GM12878 (cell line): ENCODE data around the gene CISD2. TPM values are rescaled to one million over a fixed set of nuclear protein-coding genes. Genes with fewer than 3 reads are reported as not detected.

Source experiments
- ATAC-seq: fragments of 200-7000 bp; cut with Tn5 transposase; 3 replicates; pipeline ENCODE4 v1.9.1; 2020; ENCODE audit warnings: mild to moderate bottlenecking, moderate library complexity
- BruUV-seq: library from RNA; stranded (reverse); fragments of 400-500 nt; replicated peaks from 2 replicates; lab custom pipeline; 2021; lab: Mats Ljungman, UMichigan
- CTCF ChIA-PET: fragments of 300-600 bp; sonication (Branson Sonifier 250); formaldehyde crosslinking; extraction: SDS; loops from one replicate; lab custom pipeline; 2021; ENCODE audit warnings: inconsistent platforms; lab: Yijun Ruan, JAX
- POLR2A ChIA-PET: fragments of 350-600 bp; formaldehyde crosslinking; extraction: SDS; loops from one replicate; lab custom pipeline; 2021; ENCODE audit warnings: inconsistent platforms; lab: Charles Lee
- RAD21 ChIA-PET: fragments of 300-600 bp; sonication (Branson Sonifier 250); formaldehyde crosslinking; loops from one replicate; lab custom pipeline; 2023; ENCODE audit warnings: antibody characterized with exemption; ENCODE audit not compliant: unreplicated experiment; lab: Charles Lee
- SMC1A ChIA-PET: fragments of 300-600 bp; sonication (Branson Sonifier 250); formaldehyde crosslinking; loops from one replicate; lab custom pipeline; 2023; ENCODE audit not compliant: unreplicated experiment, uncharacterized antibody; lab: Charles Lee
- DNase-seq: peaks from one replicate; pipeline ENCODE4 v3.0.0-alpha.2; 2011; ENCODE audit warnings: low read depth, low spot score
- FAIRE-seq: peaks from 3 replicates; lab custom pipeline; 2011; peaks lifted over from hg19 to GRCh38; lab: Jason Lieb, UNC
- H2AFZ ChIP-seq: 2 replicates; pipeline ENCODE4 v1.6.0; 2011; ENCODE audit warnings: low read depth, low read length, control low read depth; ENCODE audit not compliant: control insufficient read depth
- H3K27ac ChIP-seq: 2 replicates; pipeline ENCODE4 v1.5.1; 2011; ENCODE audit warnings: control low read depth; ENCODE audit not compliant: control insufficient read depth, insufficient read depth
- H3K27me3 ChIP-seq, 2 experiments: replicated peaks in 1 of 2; 2 replicates each; pipeline versions ENCODE4 v1.6.0 to v1.6.1; 2011; ENCODE audit warnings: low read length in 1 of 2; ENCODE audit not compliant: control insufficient read depth in 2 of 2, insufficient read depth in 2 of 2
- H3K36me3 ChIP-seq, 2 experiments: 2 replicates each; pipeline ENCODE4 v1.5.1; 2011; ENCODE audit warnings: low read length in 1 of 2; ENCODE audit not compliant: control insufficient read depth in 2 of 2, insufficient read depth in 2 of 2
- H3K4me1 ChIP-seq: 2 replicates; pipeline ENCODE4 v1.6.1; 2011; ENCODE audit warnings: mild to moderate bottlenecking, low read length, moderate library complexity, mixed read lengths; ENCODE audit not compliant: control insufficient read depth, insufficient read depth
- H3K4me2 ChIP-seq: 2 replicates; pipeline ENCODE4 v1.6.0; 2011; ENCODE audit warnings: control low read depth; ENCODE audit not compliant: control insufficient read depth, insufficient read depth
- H3K4me3 ChIP-seq: fragments of 200-600 bp; sonication (generic); 2 replicates; pipeline ENCODE4 v1.5.1; 2016
- H3K79me2 ChIP-seq: 2 replicates; pipeline ENCODE4 v1.6.0; 2011; ENCODE audit warnings: low read length; ENCODE audit not compliant: control insufficient read depth, insufficient read depth
- H3K9ac ChIP-seq: 2 replicates; pipeline ENCODE4 v1.8.0; 2011; ENCODE audit warnings: low read length, control low read depth, mixed read lengths; ENCODE audit not compliant: control insufficient read depth, insufficient read depth
- H3K9me3 ChIP-seq: replicated peaks from 3 replicates; pipeline ENCODE4 v1.5.1; 2011; ENCODE audit warnings: mild to moderate bottlenecking, low read length; ENCODE audit not compliant: control insufficient read depth, insufficient read depth
- H4K20me1 ChIP-seq: 2 replicates; pipeline ENCODE4 v1.6.0; 2011; ENCODE audit not compliant: control insufficient read depth, insufficient read depth
- BACH1 ChIP-seq: fragments of 450-650 bp; IDR thresholded peaks from 2 replicates; pipeline ENCODE4 v1.6.1; 2017; ENCODE audit warnings: mild to moderate bottlenecking, borderline replicate concordance
- FOS ChIP-seq: IDR thresholded peaks from 3 replicates; pipeline ENCODE4 v1.6.1; 2011; ENCODE audit warnings: borderline replicate concordance; ENCODE audit not compliant: insufficient read length; ENCODE audit errors: extremely low read depth
- GATAD2B ChIP-seq: fragments of 450-650 bp; conservative IDR thresholded peaks from 2 replicates; pipeline ENCODE4 v1.6.1; 2017; ENCODE audit warnings: low read depth, mild to moderate bottlenecking, moderate library complexity
- MEF2B ChIP-seq: fragments of 450-650 bp; IDR thresholded peaks from 2 replicates; pipeline ENCODE4 v1.6.1; 2018; ENCODE audit warnings: mild to moderate bottlenecking, moderate library complexity; ENCODE audit not compliant: partially characterized antibody, poor library complexity, severe bottlenecking
- NRF1 ChIP-seq: conservative IDR thresholded peaks from 2 replicates; pipeline ENCODE4 v1.6.1; 2011; ENCODE audit warnings: mild to moderate bottlenecking, low read depth, low read length, improper control_type of control experiment
- PAX8 ChIP-seq: fragments of 450-650 bp; IDR thresholded peaks from 2 replicates; pipeline ENCODE4 v1.6.1; 2017; ENCODE audit warnings: mild to moderate bottlenecking, moderate library complexity
- POLR2AphosphoS2 ChIP-seq: IDR thresholded peaks from 2 replicates; pipeline ENCODE4 v1.6.1; 2011; ENCODE audit warnings: low read depth, mild to moderate bottlenecking, low read length, improper control_type of control experiment, moderate library complexity
- RAD51 ChIP-seq: fragments of 450-650 bp; IDR thresholded peaks from 2 replicates; pipeline ENCODE4 v1.6.1; 2016; ENCODE audit warnings: moderate library complexity, mild to moderate bottlenecking, inconsistent platforms
- SPI1 ChIP-seq: IDR thresholded peaks from 2 replicates; pipeline ENCODE4 v1.6.1; 2011; ENCODE audit warnings: low read depth, mild to moderate bottlenecking, low read length, moderate library complexity, borderline replicate concordance; ENCODE audit not compliant: insufficient read depth
- SUPT20H ChIP-seq: IDR thresholded peaks from 2 replicates; pipeline ENCODE4 v1.6.1; 2011; ENCODE audit warnings: low read depth, mild to moderate bottlenecking, low read length, moderate library complexity, borderline replicate concordance; ENCODE audit not compliant: control insufficient read depth
- WGBS: methylation state at CpG from one replicate; pipeline ENCODE4 v1.1.6; 2016; ENCODE audit warnings: low lambda C conversion rate; ENCODE audit not compliant: insufficient replicate concordance, insufficient coverage; ENCODE audit errors: missing lambda C conversion rate; 5-methylcytosine and 5-hydroxymethylcytosine counted together
- in situ Hi-C: fragments of 300-500 bp; cut with MboI; formaldehyde crosslinking; loops from 9 replicates; pipeline ENCODE4 v1.14.3; 2018; ENCODE audit warnings: mixed read lengths
- intact Hi-C: fragments of 100-400 bp; cut with micrococcal nuclease; formaldehyde crosslinking; loops from one replicate; pipeline ENCODE4 v1.14.2; 2022; ENCODE audit not compliant: unreplicated experiment
- polyA plus RNA-seq, 11 experiments: library from polyadenylated mRNA; depleted of rRNA in 4 of 11; unstranded in 6 of 11; stranded (reverse) in 5 of 11; fragments of >200 nt; fragmentation: Nextera tagmentation in 4 of 11; fragmentation: Illumina TruSeq in 1 of 11; extraction: Ambion mirVana in 4 of 11; extraction: Trizol in 1 of 11; gene quantifications; 1 replicate in 1 of 11; 2 replicates in 10 of 11; pipeline versions ENCODE4 v1.2.1 to v1.2.3, GENCODE V29; 2011 to 2016; ENCODE audit warnings: inconsistent platforms in 2 of 11, missing spikeins in 2 of 11, low read depth in 1 of 11
- total RNA-seq, 4 experiments: library from RNA; depleted of rRNA in 3 of 4; stranded (reverse); fragments of >200 nt in 3 of 4; fragmentation: Illumina TruSeq in 1 of 4; extraction: Trizol in 1 of 4; gene quantifications; 2 replicates each; pipeline versions ENCODE4 v1.2.1 to v1.2.3, GENCODE V29; 2013 to 2021
- TF ChIP-seq, protein P1 (sequence below): fragments of 150-350 bp; IDR thresholded peaks from 2 replicates; pipeline ENCODE4 v1.6.1; 2016; ENCODE audit warnings: low read depth, low read length
- TF ChIP-seq, protein P2 (sequence below): fragments of 450-650 bp; IDR thresholded peaks from 2 replicates; pipeline ENCODE4 v1.6.1; 2017; ENCODE audit warnings: borderline replicate concordance
- TF ChIP-seq, protein P3 (sequence below): fragments of 450-650 bp; IDR thresholded peaks from 2 replicates; pipeline ENCODE4 v1.6.1; 2017; ENCODE audit warnings: mild to moderate bottlenecking

Gene CISD2
- total and polyA plus RNA-seq, 10 of the 15 experiments (the other 5 are each of a cell fraction or from before 2014, with no cell fraction given), result 29.5 to 132 (median 38.9) TPM

DNA sequence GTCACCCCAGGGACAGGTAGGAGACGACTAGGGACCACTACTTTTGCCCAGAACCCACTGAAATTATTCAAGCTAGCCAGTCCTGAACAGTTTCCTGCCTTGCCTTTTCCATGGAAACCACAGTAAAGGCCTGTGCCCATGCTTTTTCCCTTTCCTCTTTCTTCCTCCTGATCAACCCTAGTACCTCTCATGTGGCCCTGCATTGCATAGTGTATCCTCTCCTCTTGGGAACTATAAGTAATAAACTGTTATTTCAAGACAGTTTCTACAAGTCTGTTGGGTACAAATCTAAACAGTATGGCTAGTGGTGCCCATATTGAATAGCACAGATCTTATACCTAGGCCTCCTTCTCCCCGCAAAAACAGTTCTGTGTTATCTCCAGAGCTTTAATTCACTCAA lies 14.5 kb downstream of the CISD2 start:
- RAD21 ChIA-PET, result interaction anchor here (1.6 kb wide), 1 partner anchor 14 kb away, joined by 4 read pairs; the partner anchor contains the start of gene CISD2
- SMC1A ChIA-PET, result interaction anchor here (2.6 kb wide), 1 partner anchor 11 kb away, joined by 8 read pairs; no protein-coding TSS in a partner anchor
- H3K4me1 ChIP-seq, result no peaks in the 10 kb centered on the region
- H3K4me2 ChIP-seq, result no peak overlapping the region
- WGBS, result 79% methylated on average over 2 of the region's 2 CpGs
- no peaks in the 10 kb centered on the region for H3K9me3 ChIP-seq
- no peaks in the 10 kb centered on the region for H4K20me1 ChIP-seq
- BruUV-seq, result no TSS peak
- H3K27me3 ChIP-seq, result no peaks in the 10 kb centered on the region
- no peak overlapping the region for H2AFZ ChIP-seq
- CTCF ChIA-PET, result no interaction called here
- H3K4me3 ChIP-seq, result no peak overlapping the region
- POLR2A ChIA-PET, result interaction anchor here (1.6 kb wide), 1 partner anchor 10 kb away, joined by 5 read pairs; no protein-coding TSS in a partner anchor
- intact Hi-C loops, result no loop called here
- in situ Hi-C loops, result no loop called here
- DNase-seq (no peak), FAIRE-seq (no peak), ATAC-seq (no peak)
- TF ChIP-seq RAD51 (no peak), SPI1 (no peak), BACH1 (no peak), FOS (no peak), PAX8 (no peak), GATAD2B (no peak), MEF2B (no peak), POLR2AphosphoS2 (no peak), NRF1 (no peak), SUPT20H (no peak)
- TF ChIP-seq, protein P1, sequence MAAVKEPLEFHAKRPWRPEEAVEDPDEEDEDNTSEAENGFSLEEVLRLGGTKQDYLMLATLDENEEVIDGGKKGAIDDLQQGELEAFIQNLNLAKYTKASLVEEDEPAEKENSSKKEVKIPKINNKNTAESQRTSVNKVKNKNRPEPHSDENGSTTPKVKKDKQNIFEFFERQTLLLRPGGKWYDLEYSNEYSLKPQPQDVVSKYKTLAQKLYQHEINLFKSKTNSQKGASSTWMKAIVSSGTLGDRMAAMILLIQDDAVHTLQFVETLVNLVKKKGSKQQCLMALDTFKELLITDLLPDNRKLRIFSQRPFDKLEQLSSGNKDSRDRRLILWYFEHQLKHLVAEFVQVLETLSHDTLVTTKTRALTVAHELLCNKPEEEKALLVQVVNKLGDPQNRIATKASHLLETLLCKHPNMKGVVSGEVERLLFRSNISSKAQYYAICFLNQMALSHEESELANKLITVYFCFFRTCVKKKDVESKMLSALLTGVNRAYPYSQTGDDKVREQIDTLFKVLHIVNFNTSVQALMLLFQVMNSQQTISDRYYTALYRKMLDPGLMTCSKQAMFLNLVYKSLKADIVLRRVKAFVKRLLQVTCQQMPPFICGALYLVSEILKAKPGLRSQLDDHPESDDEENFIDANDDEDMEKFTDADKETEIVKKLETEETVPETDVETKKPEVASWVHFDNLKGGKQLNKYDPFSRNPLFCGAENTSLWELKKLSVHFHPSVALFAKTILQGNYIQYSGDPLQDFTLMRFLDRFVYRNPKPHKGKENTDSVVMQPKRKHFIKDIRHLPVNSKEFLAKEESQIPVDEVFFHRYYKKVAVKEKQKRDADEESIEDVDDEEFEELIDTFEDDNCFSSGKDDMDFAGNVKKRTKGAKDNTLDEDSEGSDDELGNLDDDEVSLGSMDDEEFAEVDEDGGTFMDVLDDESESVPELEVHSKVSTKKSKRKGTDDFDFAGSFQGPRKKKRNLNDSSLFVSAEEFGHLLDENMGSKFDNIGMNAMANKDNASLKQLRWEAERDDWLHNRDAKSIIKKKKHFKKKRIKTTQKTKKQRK, result no peak
- TF ChIP-seq, protein P2, sequence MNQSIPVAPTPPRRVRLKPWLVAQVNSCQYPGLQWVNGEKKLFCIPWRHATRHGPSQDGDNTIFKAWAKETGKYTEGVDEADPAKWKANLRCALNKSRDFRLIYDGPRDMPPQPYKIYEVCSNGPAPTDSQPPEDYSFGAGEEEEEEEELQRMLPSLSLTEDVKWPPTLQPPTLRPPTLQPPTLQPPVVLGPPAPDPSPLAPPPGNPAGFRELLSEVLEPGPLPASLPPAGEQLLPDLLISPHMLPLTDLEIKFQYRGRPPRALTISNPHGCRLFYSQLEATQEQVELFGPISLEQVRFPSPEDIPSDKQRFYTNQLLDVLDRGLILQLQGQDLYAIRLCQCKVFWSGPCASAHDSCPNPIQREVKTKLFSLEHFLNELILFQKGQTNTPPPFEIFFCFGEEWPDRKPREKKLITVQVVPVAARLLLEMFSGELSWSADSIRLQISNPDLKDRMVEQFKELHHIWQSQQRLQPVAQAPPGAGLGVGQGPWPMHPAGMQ, result no peak
- TF ChIP-seq, protein P3, sequence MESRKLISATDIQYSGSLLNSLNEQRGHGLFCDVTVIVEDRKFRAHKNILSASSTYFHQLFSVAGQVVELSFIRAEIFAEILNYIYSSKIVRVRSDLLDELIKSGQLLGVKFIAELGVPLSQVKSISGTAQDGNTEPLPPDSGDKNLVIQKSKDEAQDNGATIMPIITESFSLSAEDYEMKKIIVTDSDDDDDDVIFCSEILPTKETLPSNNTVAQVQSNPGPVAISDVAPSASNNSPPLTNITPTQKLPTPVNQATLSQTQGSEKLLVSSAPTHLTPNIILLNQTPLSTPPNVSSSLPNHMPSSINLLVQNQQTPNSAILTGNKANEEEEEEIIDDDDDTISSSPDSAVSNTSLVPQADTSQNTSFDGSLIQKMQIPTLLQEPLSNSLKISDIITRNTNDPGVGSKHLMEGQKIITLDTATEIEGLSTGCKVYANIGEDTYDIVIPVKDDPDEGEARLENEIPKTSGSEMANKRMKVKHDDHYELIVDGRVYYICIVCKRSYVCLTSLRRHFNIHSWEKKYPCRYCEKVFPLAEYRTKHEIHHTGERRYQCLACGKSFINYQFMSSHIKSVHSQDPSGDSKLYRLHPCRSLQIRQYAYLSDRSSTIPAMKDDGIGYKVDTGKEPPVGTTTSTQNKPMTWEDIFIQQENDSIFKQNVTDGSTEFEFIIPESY, result no peak
- no peak overlapping the region for H3K9ac ChIP-seq
- no peak overlapping the region for H3K27ac ChIP-seq
- no peaks in the 10 kb centered on the region; a peak in 1 of 4 replicates for H3K36me3 ChIP-seq
- H3K79me2 ChIP-seq, result no peaks in the 10 kb centered on the region; the same call in none of the 2 replicates
